Omental fat pad (tissue), 4 donors: ENCODE data around the gene CELSR1. TPM values are rescaled to one million over a fixed set of nuclear protein-coding genes. Genes with fewer than 3 reads are reported as not detected.

Source experiments
- ATAC-seq: fragments of 150-250 bp; one replicate; pipeline ENCODE4 v1.9.1; 2016; ENCODE audit warnings: mild to moderate bottlenecking, moderate library complexity; ENCODE audit not compliant: low FRiP score
- DNase-seq: peaks from one replicate; pipeline ENCODE4 v3.0.0-alpha.2; 2019; ENCODE audit warnings: low spot score
- total RNA-seq, 4 donors: library from RNA; depleted of rRNA; stranded (reverse); fragments of >200 nt; gene quantifications; one replicate each; pipeline ENCODE4 v1.1.0, GENCODE V29; 2016
- TF ChIP-seq, protein P1 (sequence below), 3 donors: fragments of 450-650 bp; IDR thresholded peaks; one replicate each; pipeline ENCODE4 v1.5.1; 2016 to 2017; ENCODE audit warnings: antibody characterized with exemption in 3 of 3, mild to moderate bottlenecking in 3 of 3, moderate library complexity in 2 of 3

CELSR1 gene
- total RNA-seq, 4 donors from 2014 or later, result 1.3 to 5.9 (median 2.7) TPM

DNA sequence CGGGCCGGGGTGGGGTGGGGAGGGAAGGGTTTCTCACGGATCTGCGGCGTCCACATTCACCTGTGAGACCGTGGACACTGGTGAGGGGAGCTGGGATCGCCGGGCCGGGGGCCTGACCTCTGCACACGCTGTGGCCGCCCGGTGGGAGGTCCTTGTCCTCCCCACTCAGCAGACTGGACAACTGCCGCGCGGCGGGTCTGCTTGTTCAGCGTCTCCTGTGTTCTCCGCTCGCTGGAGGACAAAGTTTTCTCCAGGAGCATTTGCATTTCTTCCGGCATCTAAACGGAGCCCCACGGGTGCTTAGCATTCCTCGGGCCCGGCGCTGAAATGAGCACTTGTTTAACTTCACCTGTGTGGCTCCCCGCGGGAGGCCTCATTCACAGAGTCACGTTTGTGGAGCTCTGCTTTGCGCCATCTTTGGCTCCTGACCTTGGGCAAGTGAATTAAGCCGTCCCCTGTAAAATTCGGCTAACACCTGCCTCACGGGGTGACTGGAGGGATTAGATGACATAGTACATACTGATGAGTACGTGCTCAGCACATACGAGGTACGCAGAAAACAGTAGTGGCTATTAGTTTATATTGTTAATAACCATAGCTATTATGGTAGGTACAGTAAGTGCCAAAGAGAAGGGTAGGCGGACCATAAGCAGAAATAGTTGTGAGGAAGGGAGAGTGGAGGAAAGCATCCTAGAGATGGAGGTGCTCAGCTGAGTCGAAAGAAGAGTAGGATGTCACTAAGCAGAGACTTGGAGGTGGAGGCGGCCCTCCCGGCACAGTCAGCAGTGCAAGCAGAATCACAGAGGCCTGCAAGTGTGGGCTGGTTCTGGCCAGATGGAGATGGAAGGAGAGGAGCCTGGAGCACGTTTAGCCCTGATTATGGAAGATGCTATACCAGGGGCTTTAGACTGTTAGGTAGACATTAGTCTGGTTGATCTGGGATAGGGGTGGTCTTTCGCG, 201.0 kb downstream of the CELSR1 start:
- TF ChIP-seq, protein P1, sequence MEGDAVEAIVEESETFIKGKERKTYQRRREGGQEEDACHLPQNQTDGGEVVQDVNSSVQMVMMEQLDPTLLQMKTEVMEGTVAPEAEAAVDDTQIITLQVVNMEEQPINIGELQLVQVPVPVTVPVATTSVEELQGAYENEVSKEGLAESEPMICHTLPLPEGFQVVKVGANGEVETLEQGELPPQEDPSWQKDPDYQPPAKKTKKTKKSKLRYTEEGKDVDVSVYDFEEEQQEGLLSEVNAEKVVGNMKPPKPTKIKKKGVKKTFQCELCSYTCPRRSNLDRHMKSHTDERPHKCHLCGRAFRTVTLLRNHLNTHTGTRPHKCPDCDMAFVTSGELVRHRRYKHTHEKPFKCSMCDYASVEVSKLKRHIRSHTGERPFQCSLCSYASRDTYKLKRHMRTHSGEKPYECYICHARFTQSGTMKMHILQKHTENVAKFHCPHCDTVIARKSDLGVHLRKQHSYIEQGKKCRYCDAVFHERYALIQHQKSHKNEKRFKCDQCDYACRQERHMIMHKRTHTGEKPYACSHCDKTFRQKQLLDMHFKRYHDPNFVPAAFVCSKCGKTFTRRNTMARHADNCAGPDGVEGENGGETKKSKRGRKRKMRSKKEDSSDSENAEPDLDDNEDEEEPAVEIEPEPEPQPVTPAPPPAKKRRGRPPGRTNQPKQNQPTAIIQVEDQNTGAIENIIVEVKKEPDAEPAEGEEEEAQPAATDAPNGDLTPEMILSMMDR (IDR thresholded peaks at IDR 0.05), result no peak
- no peak for DNase-seq
- ATAC-seq, result peak; percentile 26

DNA sequence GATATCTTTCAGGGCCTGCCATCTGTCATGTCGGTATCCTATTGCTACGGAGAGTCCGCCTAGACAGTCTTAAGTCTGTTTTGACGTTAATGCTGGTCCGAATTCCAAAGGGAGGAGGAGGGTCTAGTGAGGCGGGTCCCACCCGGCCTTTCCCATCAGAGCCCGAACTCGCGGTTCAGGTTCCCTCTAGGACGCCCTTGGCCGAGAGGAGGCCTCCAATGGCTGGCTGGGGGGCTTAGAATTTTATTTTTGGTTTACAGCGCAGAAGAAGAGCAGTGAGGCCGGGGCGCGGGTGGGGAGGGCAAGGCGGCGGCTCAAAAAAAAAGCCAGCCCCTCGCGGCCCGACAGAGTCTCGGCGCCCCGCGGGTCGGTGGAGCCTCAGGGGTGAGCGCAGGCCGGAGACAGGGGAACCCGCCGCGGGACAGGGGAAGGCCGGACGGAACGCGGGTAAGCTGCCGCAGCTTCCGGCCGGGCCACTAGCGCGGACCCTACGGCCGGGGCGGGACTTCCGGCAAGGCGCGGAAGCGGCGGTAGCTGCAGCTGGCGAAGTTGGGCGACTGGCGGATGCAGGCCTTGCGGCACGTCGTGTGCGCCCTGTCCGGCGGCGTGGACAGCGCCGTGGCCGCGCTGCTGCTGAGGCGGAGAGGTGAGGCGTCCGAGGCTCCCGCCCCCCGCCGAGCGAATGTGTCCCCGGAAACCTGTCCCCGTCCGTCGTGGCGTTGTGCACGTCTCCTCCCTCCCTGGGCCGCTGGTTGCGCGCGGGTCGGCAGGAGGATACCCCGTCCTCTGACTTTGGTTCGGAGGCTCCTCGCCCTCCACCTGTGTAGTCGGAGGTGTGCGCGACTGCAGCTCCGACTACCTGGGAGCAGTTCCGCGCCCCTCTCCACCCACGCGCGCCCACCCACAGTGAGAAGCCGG, 202.0 kb downstream of the CELSR1 start, which contains the start of gene TRMU:
Gene TRMU, plus strand, starts transcription at position 514 of the 918 bp plus-strand sequence. Its CDS starts 51 bp downstream, at position 565.
- TF ChIP-seq, protein P1 (IDR thresholded peaks at IDR 0.05), result no peak
- ATAC-seq (peak; percentile 84), DNase-seq (peak; percentile 50)

DNA sequence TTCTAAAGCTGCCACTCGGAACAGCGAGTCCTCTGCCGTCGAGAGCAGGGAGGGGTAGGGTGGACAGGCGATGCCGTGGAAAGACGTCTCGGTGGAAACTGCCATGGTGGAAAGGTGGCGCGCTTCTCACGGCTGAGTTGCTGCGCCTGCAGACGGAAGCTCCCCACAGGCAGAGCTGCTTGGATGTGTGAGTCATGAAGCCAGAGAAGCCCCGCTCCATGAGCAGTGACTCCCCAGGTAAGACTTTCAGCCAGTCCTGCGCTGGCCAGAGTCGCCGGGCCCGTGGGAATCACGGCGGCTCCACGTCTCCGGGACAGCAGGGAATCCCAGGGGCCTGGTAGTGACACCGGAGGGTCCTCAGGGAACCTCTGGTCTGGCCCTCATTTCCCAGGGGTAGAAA, 205.9 kb downstream of the CELSR1 start:
- TF ChIP-seq, protein P1 (IDR thresholded peaks at IDR 0.05), result no peak
- no peak for ATAC-seq
- no peak for DNase-seq

DNA sequence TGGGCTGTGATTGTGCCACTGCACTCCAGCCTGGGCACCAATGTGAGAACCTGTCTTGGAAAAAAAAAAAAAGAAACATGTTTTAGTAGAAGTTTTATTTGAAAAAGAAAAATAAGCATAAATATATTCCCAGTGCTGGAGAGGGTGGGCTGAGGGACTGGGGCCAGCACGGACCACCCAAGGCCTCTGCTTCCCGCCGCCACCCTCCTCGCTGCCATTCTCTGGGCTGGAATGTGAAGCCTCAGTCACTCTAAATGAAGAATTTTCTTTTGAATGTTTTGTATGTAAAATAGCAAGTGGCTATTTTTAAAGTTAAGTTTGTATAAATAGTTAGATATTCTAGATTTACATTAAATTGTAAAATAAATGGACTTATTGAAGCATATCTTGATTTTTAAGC, 207.0 kb downstream of the CELSR1 start:
- ATAC-seq (no peak), DNase-seq (no peak)
- TF ChIP-seq, protein P1 (IDR thresholded peaks at IDR 0.05), result no peak

DNA sequence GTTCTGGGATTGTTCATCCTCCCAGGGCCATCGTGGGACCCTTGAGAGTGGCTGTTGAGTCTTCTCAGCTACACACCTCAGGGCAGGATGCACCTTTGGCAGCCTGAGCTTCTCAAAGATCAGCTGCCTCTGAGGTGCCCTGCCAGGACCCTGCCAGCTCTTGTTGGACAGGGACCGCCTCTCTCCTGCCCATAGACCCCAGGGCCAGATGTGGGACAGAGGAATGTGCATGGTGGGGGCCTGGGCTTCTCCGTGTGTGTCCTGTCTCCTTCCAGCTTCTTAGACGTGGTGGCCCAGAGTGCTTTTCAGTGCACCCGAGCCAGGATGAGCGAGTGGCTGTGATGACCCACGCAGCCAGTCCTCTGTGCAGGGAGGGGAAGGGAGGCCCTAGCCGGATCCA, 207.8 kb downstream of the CELSR1 start:
- ATAC-seq (no peak), DNase-seq (no peak)
- TF ChIP-seq, protein P1 (IDR thresholded peaks at IDR 0.05), result no peak

DNA sequence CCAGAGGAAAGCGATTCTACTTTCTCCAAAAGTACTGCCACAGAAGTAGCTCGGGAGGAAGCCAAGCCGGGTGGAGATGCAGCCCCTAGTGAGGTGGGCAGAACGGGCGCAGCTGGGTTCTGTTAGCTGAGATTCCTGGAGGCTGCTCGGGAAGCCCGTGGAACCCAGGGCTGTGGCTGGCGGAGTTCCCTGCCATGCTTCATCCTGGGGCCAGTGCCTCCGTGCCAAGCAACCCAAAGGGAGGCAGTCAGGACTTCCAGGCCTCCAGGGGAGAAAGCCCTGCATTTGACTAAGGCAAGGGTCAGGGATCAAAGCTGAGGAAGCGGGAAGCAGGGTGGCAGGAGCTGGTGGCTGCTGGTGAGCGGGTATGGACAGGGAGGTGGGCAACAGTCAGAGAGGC, 208.6 kb downstream of the CELSR1 start:
- TF ChIP-seq, protein P1 (IDR thresholded peaks at IDR 0.05), result no peak
- DNase-seq (no peak), ATAC-seq (no peak)
